ENCODE measurements around the gene PLOD2. TPM values are rescaled to one million over a fixed set of nuclear protein-coding genes. Genes with fewer than 3 reads are reported as not detected.
A peak's percentile ranks its signal among the peaks of the same experiment; 100 is the strongest.

The PLOD2 gene
- total RNA-seq, 1 experiment from 2014 or later: 24.2 TPM

DNA sequence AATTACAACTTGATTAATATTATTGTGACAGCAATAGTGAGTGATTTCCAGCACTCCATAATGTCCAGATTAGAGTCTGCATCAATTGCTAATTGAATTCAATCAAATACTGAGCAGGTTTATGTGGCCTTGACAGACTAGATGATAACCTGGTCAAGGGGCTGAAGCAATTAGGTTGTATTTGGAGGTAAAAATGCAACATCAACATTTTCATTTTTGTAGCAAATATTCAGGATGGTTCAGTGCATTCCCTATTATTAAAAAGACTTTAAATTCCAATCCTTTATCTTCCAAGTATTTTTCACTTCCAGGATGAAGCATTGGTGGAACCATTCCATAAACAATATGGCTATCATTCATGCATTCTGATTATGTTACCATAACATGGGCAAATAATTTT lies 120.4 kb downstream of the PLOD2 start:
- Histone ChIP-seq H3K4me3 (ENCODE audit: insufficient read depth, low read depth, low read length) (no peak overlapping the region), H3K27me3 (ENCODE audit: control insufficient read depth, insufficient read depth, low read length) (no peaks in the 10 kb centered on the region), H3K36me3 (replicated peaks; ENCODE audit: control insufficient read depth, insufficient read depth, low read length) (no peaks in the 10 kb centered on the region)
- DNase-seq: no peak

DNA sequence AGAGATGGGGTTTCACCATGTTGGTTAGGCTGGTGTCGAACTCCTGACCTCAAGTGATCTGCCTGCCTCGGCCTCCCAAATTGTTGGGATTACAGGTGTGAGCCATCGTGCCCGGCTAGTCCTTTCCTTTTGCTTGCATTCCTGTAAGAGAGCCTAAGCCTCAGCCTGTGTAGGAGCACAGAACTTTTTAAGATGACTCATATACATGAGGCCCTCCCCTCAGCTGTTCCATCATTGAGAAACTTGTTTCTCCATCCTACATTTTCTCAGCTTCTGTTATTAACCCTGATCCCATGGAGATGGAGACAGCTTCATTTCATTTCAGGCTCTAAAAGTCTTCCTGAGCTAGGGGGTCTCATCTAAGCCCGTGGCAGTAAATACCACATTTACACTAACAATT lies 123.3 kb downstream of the PLOD2 start:
- no peaks in the 10 kb centered on the region for H3K27me3 ChIP-seq (ENCODE audit: control insufficient read depth, insufficient read depth, low read length)
- DNase-seq: no peak

DNA sequence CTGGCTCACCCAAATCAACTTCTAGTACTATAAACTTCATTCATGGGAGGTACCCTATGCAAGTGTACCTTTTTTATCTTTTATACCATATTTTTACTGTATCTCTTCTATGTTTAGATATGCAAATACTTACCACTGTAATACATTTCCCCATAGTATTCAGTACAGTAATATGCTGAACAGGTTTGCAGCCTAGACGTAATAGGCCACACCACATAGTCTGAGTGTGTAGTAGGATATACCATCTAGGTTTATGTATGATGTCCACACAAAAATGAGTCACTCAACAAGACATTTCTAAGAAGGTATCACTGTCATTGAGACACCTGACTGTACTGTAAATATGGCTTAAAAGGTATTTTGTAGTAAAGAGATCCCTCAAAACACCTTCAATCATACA lies 124.7 kb downstream of the PLOD2 start:
- Histone ChIP-seq H3K27me3 (ENCODE audit: control insufficient read depth, insufficient read depth, low read length) (no peaks in the 10 kb centered on the region), H3K36me3 (replicated peaks; ENCODE audit: control insufficient read depth, insufficient read depth, low read length) (no peaks in the 10 kb centered on the region), H3K4me3 (ENCODE audit: insufficient read depth, low read depth, low read length) (no peak overlapping the region)
- DNase-seq: no peak

More for the DNA sequence above, 123.3 kb downstream of the PLOD2 start:
- Histone ChIP-seq H3K4me3 (ENCODE audit: insufficient read depth, low read depth, low read length) (no peak overlapping the region), H3K36me3 (replicated peaks; ENCODE audit: control insufficient read depth, insufficient read depth, low read length) (no peaks in the 10 kb centered on the region)

DNA sequence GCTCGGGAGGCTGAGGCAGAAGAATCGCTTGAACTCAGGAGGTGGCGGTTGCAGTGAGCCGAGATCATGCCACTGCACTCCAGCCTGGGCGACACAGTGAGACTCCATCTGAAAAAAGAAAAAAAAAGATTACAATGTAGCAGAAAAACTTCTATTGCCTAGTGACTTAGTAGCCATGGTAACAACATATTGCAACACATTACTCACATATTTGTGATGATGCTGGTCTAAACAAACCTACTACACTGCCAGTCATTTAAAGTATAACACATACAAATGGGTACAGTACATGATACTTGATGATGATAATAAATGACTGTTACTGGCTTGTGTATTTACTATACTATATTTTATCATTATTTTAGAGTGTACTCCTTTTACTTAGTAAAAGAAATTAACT lies 125.6 kb downstream of the PLOD2 start:
- no peak overlapping the region for H3K4me3 ChIP-seq (ENCODE audit: insufficient read depth, low read depth, low read length)
- no peaks in the 10 kb centered on the region for H3K27me3 ChIP-seq (ENCODE audit: control insufficient read depth, insufficient read depth, low read length)
- DNase-seq: no peak
- H3K36me3 ChIP-seq (replicated peaks; ENCODE audit: control insufficient read depth, insufficient read depth, low read length): no peaks in the 10 kb centered on the region

DNA sequence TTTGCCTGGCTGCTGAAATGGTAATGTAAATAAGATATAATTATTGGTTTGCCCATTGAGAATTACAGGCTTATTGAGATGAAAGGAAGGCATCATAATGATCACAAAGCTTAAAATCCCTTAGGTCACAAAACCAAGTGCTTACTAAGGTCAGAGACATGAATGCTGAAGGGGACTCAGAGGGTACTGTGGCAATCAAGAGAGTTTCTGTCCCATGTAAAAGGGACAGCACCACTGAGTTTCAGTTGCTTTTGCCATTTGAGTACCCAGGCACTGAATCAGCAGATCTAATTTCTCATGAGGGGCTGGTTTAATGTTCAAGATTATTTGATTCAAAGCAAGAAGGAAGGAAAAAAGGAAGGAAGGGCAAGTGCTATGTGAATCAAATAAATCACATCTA lies 127.0 kb downstream of the PLOD2 start:
- DNase-seq: no peak
- Histone ChIP-seq H3K36me3 (replicated peaks; ENCODE audit: control insufficient read depth, insufficient read depth, low read length) (no peaks in the 10 kb centered on the region), H3K4me3 (ENCODE audit: insufficient read depth, low read depth, low read length) (no peak overlapping the region), H3K27me3 (ENCODE audit: control insufficient read depth, insufficient read depth, low read length) (no peaks in the 10 kb centered on the region)

DNA sequence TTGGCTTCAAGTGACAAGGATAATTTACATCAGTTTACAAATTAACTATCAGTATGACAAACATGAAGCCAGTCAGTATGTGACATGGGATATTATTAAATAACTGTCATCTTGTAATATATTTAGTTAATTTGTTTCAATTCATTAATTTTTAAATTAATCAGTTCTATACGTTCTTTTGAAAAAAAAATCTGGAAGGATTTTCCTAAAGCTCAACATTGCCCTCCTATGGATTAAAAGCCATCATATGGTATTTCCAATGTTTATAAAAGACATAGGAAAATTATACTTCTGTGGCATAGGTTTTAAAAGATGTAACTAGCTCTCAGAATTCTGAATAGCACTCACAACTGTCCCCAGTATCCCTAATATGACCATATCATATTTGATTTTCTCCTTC lies 134.4 kb downstream of the PLOD2 start:
- no peak for DNase-seq
- Histone ChIP-seq H3K36me3 (replicated peaks; ENCODE audit: control insufficient read depth, insufficient read depth, low read length) (no peaks in the 10 kb centered on the region), H3K27me3 (ENCODE audit: control insufficient read depth, insufficient read depth, low read length) (no peaks in the 10 kb centered on the region), H3K4me3 (ENCODE audit: insufficient read depth, low read depth, low read length) (no peak overlapping the region)

DNA sequence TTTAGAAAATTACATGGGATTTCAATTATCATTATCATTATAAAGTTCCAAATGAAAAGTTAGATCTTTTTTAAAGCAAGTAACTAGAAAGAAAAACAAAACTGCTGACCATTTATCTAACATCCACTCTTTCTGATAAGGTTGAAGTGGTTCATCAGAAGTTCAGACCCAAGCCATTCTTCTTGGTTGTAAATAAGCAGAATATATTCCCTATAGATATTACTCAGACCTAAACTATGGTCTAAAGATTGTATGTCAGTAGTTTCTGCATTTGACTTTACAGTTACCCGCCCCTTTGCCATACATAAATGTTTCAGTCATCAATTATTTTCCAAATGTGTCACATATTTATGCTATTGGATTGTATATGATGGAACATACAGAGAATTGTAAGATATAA lies 136.7 kb downstream of the PLOD2 start:
- H3K4me3 ChIP-seq (ENCODE audit: insufficient read depth, low read depth, low read length): no peak overlapping the region
- no peaks in the 10 kb centered on the region for H3K36me3 ChIP-seq (replicated peaks; ENCODE audit: control insufficient read depth, insufficient read depth, low read length)
- DNase-seq: no peak
- no peaks in the 10 kb centered on the region for H3K27me3 ChIP-seq (ENCODE audit: control insufficient read depth, insufficient read depth, low read length)

DNA sequence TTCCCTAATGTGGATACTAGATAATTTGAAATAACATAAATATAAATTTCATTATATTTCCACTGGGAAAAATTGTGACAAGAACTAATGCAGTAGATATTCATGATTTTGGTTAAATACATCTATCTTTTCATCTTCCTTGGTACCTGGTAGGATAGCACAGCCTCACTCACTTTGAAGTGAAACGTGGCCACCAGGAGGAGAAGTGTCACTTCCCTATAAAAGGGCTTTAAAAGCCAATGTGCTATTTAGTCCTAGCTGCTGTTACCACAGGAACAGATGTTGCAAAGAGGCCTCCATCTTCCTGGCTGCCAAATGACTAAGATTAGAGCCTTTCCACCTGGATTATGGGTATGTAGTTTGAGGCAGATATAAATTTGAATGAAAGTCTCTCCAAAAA lies 140.0 kb downstream of the PLOD2 start:
- no peaks in the 10 kb centered on the region for H3K27me3 ChIP-seq (ENCODE audit: control insufficient read depth, insufficient read depth, low read length)
- DNase-seq: peak; percentile 13
- no peaks in the 10 kb centered on the region for H3K36me3 ChIP-seq (replicated peaks; ENCODE audit: control insufficient read depth, insufficient read depth, low read length)
- no peak overlapping the region for H3K4me3 ChIP-seq (ENCODE audit: insufficient read depth, low read depth, low read length)

DNA sequence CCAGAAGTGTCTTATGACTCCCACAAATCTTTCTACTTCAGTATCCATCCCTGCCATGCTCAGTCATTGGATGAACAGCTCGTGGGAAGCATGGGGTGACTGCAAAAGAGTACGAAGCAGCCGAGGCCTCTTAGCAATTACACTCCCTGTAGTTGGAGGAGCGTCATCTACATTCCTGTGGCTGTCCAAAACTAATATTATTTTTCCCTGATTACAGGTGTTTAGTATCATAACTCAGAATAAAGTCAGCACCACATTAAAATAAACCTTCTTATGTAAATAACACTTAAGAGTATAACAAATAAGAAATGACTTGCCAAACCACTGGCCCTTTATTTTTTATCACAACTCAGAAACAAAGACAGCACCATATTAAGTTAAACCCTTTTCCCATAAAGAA lies 141.5 kb downstream of the PLOD2 start:
- Histone ChIP-seq H3K4me3 (ENCODE audit: insufficient read depth, low read depth, low read length) (no peak overlapping the region), H3K36me3 (replicated peaks; ENCODE audit: control insufficient read depth, insufficient read depth, low read length) (no peaks in the 10 kb centered on the region)
- no peak for DNase-seq

More for the DNA sequence above, 141.5 kb downstream of the PLOD2 start:
- no peaks in the 10 kb centered on the region for H3K27me3 ChIP-seq (ENCODE audit: control insufficient read depth, insufficient read depth, low read length)

Other genes with a start within 250 kb of the PLOD2 start
- 3.3 and 4.8 TPM in 2 replicates for gene PLSCR4, start 89.9 kb upstream of the PLOD2 start, total RNA-seq (2014; rRNA removed; shearing (Covaris generic))